OCI-LY3 (cell line): Measurements from ENCODE around the gene NDC80.

Source experiments
- H2AFZ ChIP-seq: fragments of 200-600, 300-600 bp; shearing (Covaris generic); 2 replicates; pipeline ENCODE4 v1.6.0; 2014; ENCODE audit warnings: antibody characterized with exemption, low read depth, low read length
- H3K27ac ChIP-seq: fragments of 200-600, 300-600 bp; sonication (generic); 2 replicates; pipeline ENCODE4 v1.5.1; 2014; ENCODE audit warnings: mild to moderate bottlenecking, low read length, moderate library complexity, mixed read lengths
- H3K27me3 ChIP-seq: fragments of 200-600, 300-600 bp; sonication (generic); 2 replicates; pipeline ENCODE4 v1.6.1; 2014; ENCODE audit warnings: low read depth, low read length, mixed read lengths
- H3K36me3 ChIP-seq: fragments of 200-600, 300-600 bp; sonication (generic); replicated peaks from 2 replicates; pipeline ENCODE3; 2014; ENCODE audit warnings: low read depth, low read length, mixed read lengths
- H3K4me1 ChIP-seq: fragments of 300-600, 200-600 bp; sonication (generic); 2 replicates; pipeline ENCODE4 v1.6.1; 2014; ENCODE audit warnings: low read length, mixed read lengths
- H3K4me2 ChIP-seq: fragments of 200-600, 300-600 bp; sonication (generic); 2 replicates; pipeline ENCODE4 v1.6.1; 2014; ENCODE audit warnings: low read length, mixed read lengths
- H3K4me3 ChIP-seq: fragments of 300-600, 200-600 bp; sonication (generic); 2 replicates; pipeline ENCODE4 v1.5.1; 2014; ENCODE audit warnings: antibody characterized with exemption, mild to moderate bottlenecking, low read length, moderate library complexity
- H3K79me2 ChIP-seq: fragments of 300-600, 200-600 bp; shearing (Covaris generic); 2 replicates; pipeline ENCODE4 v1.6.1; 2014; ENCODE audit warnings: mild to moderate bottlenecking, low read length, mixed read lengths
- H3K9ac ChIP-seq: fragments of 300-600, 200-600 bp; shearing (Covaris generic); 2 replicates; pipeline ENCODE4 v1.6.0; 2014; ENCODE audit warnings: mild to moderate bottlenecking, low read length, moderate library complexity
- H3K9me3 ChIP-seq: fragments of 200-600, 300-600 bp; shearing (Covaris generic); 2 replicates; pipeline ENCODE4 v1.6.1; 2014; ENCODE audit warnings: low read length, mixed read lengths; ENCODE audit not compliant: insufficient read depth
- H4K20me1 ChIP-seq: fragments of 200-600, 300-600 bp; sonication (generic); 2 replicates; pipeline ENCODE4 v1.6.1; 2016; ENCODE audit warnings: low read length, mixed read lengths; ENCODE audit not compliant: insufficient read depth
- EZH2phosphoT487 ChIP-seq: fragments of 200-600 bp; shearing (Covaris generic); IDR thresholded peaks from 2 replicates; pipeline ENCODE4 v1.6.1; 2018; ENCODE audit warnings: antibody characterized with exemption, mixed run types, low read depth
- TF ChIP-seq, protein P1 (sequence below): fragments of 200-600, 300-600 bp; sonication (generic); IDR thresholded peaks from 2 replicates; pipeline ENCODE4 v1.5.1; 2014; ENCODE audit warnings: antibody characterized with exemption, low read length, low read depth

Gene NDC80

DNA sequence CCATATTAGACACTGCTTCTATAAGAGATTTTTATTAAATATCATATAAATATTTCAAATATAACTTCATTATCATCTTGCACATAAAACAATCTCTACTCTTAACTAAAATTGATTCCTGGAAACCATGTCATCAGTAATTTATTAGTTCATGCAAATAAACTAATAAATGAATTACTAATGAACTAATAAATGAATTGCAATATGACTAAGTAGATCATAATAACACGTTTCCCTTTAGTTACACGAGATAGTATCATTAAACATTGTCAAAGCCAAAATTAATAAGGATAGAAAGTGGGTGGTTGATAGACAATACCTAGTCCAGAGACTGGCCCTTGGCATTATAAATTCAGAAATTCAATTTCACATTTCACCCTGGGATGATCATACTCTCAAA lies 26.2 kb upstream of the NDC80 start:
- H3K4me2 ChIP-seq = no peak overlapping the region
- H3K27ac ChIP-seq = no peak overlapping the region
- H3K9me3 ChIP-seq = no peaks in the 10 kb centered on the region
- no peak for TF ChIP-seq EZH2phosphoT487
- TF ChIP-seq, protein P1, sequence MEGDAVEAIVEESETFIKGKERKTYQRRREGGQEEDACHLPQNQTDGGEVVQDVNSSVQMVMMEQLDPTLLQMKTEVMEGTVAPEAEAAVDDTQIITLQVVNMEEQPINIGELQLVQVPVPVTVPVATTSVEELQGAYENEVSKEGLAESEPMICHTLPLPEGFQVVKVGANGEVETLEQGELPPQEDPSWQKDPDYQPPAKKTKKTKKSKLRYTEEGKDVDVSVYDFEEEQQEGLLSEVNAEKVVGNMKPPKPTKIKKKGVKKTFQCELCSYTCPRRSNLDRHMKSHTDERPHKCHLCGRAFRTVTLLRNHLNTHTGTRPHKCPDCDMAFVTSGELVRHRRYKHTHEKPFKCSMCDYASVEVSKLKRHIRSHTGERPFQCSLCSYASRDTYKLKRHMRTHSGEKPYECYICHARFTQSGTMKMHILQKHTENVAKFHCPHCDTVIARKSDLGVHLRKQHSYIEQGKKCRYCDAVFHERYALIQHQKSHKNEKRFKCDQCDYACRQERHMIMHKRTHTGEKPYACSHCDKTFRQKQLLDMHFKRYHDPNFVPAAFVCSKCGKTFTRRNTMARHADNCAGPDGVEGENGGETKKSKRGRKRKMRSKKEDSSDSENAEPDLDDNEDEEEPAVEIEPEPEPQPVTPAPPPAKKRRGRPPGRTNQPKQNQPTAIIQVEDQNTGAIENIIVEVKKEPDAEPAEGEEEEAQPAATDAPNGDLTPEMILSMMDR = no peak
- H3K4me3 ChIP-seq = no peak overlapping the region
- H3K79me2 ChIP-seq = no peaks in the 10 kb centered on the region
- H2AFZ ChIP-seq = no peak overlapping the region
- no peaks in the 10 kb centered on the region for H4K20me1 ChIP-seq
- no peaks in the 10 kb centered on the region for H3K4me1 ChIP-seq
- H3K9ac ChIP-seq = no peak overlapping the region
- peaks cover 3% of the 10 kb centered on the region for H3K36me3 ChIP-seq
- H3K27me3 ChIP-seq = no peaks in the 10 kb centered on the region

DNA sequence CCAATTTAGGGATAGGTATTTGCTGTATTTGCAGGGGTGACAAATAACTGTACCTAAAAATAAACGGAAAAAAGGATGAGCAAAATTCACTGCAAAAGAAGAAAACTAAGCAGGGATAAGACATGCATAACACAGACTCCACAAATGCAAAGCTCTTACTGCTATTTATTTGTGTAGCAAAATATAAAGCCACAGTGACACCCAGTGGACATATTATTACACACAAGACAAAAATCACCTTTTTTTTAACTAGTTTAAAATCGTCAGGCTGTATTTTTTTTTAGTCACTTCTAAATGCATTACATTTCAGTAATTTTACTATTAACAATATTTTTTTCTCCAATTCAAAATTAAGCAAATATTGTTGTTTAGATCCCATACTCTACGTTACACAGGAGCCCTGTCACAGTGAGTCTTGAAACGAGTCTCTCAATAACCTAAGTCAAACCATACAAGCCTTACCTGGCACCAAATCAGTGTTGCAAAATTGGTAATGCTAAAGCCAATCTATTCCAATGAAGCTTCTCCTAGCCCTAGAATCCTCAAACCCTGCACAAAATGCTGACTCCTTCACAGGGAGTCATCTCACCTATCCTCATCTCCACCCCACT lies 23.8 kb upstream of the NDC80 start:
- H3K27ac ChIP-seq = no peak overlapping the region
- H2AFZ ChIP-seq = no peak overlapping the region
- no peaks in the 10 kb centered on the region for H4K20me1 ChIP-seq
- no peak overlapping the region for H3K9ac ChIP-seq
- H3K4me3 ChIP-seq = no peak overlapping the region
- TF ChIP-seq, protein P1 = peak; percentile 74
- TF ChIP-seq EZH2phosphoT487 = no peak
- H3K9me3 ChIP-seq = no peaks in the 10 kb centered on the region
- H3K4me2 ChIP-seq = no peak overlapping the region
- no peaks in the 10 kb centered on the region for H3K79me2 ChIP-seq
- no peaks in the 10 kb centered on the region for H3K4me1 ChIP-seq
- peaks cover 3% of the 10 kb centered on the region for H3K36me3 ChIP-seq
- H3K27me3 ChIP-seq = no peaks in the 10 kb centered on the region

DNA sequence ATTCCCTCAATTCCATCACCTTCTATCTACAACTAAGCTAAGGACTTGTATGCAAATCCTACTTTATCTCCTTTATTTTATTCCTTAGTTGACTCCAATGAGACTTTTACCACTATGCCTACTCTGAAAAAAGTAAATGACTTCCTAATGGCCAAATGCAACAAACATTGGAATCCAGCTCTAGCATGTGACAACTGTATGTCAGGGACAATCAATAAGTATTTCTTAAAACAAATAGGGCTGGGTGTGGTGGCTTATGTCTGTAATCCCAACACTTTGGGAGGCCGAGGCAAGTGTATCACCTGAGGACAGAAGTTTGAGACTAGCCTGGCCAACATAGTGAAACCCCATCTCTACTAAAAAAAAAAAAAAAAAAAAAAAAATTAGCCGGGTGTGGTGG lies 21.9 kb upstream of the NDC80 start:
- Histone ChIP-seq H3K9ac (no peak overlapping the region), H2AFZ (no peak overlapping the region), H3K9me3 (no peaks in the 10 kb centered on the region), H3K36me3 (peaks cover 4% of the 10 kb centered on the region), H3K27me3 (no peaks in the 10 kb centered on the region), H4K20me1 (no peaks in the 10 kb centered on the region), H3K4me3 (no peak overlapping the region), H3K27ac (no peak overlapping the region), H3K4me2 (no peak overlapping the region), H3K79me2 (no peaks in the 10 kb centered on the region), H3K4me1 (no peaks in the 10 kb centered on the region)
- TF ChIP-seq, protein P1 = no peak
- no peak for TF ChIP-seq EZH2phosphoT487

DNA sequence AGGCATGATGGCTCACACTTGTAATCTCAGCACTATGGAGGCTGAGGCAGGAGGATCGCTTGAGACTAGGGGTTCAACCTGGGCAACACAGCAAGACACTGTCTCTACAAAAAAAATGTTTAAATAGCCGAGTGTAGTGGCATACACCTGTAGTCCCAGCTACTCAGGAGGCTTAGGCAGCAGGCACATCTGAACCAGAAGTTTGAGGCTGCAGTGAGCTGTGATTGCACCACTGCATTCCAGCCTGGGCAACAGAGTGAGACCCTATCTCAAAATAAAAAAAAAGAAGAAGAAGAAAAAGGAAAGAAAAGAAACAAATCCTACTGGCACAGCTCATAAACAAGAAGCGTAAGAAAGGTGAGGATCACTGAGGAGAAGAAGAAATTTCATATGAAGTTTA lies 19.9 kb upstream of the NDC80 start:
- no peaks in the 10 kb centered on the region for H3K79me2 ChIP-seq
- no peak overlapping the region for H3K9ac ChIP-seq
- H2AFZ ChIP-seq = no peak overlapping the region
- no peak overlapping the region for H3K4me2 ChIP-seq
- H3K27ac ChIP-seq = no peak overlapping the region
- no peak for TF ChIP-seq EZH2phosphoT487
- H3K9me3 ChIP-seq = no peaks in the 10 kb centered on the region
- H3K4me1 ChIP-seq = no peaks in the 10 kb centered on the region
- H3K36me3 ChIP-seq = peaks cover 7% of the 10 kb centered on the region
- H4K20me1 ChIP-seq = no peaks in the 10 kb centered on the region
- no peak overlapping the region for H3K4me3 ChIP-seq
- no peaks in the 10 kb centered on the region for H3K27me3 ChIP-seq
